ENCODE measurements around the gene PGM2L1.

DNA sequence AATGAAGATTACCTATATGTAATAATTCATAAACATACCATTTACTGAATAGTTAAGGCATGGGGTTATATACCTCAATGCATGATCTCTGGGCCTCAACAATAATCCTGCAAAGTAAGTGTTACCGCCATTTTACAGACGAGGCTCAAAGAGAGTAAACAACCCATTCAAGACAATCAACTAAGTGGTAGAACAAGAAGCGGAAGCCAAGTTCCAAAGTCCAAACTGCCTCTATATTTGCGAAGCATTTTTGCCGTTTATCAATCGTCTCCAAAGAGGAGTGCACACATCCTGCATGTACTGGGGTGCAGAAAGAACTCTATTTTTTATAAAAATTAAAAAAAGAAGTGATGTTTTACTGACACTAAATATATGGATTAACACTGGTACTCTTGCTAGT is 59.3 kb downstream of the PGM2L1 start:
- TF ChIP-seq, protein P1, sequence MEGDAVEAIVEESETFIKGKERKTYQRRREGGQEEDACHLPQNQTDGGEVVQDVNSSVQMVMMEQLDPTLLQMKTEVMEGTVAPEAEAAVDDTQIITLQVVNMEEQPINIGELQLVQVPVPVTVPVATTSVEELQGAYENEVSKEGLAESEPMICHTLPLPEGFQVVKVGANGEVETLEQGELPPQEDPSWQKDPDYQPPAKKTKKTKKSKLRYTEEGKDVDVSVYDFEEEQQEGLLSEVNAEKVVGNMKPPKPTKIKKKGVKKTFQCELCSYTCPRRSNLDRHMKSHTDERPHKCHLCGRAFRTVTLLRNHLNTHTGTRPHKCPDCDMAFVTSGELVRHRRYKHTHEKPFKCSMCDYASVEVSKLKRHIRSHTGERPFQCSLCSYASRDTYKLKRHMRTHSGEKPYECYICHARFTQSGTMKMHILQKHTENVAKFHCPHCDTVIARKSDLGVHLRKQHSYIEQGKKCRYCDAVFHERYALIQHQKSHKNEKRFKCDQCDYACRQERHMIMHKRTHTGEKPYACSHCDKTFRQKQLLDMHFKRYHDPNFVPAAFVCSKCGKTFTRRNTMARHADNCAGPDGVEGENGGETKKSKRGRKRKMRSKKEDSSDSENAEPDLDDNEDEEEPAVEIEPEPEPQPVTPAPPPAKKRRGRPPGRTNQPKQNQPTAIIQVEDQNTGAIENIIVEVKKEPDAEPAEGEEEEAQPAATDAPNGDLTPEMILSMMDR (IDR thresholded peaks at IDR 0.05; ENCODE audit: insufficient read depth, low read length, poor library complexity, severe bottlenecking): no peak
- TF ChIP-seq EZH2phosphoT487 (conservative IDR thresholded peaks at IDR 0.05; ENCODE audit: low read length): no peak
